Activated T-cell treated with anti-CD3 and anti-CD28 coated beads for 1 hour (primary cell): ENCODE data around the gene HOXB9.

Experiments
- DNase-seq: peaks from one replicate; pipeline ENCODE4 v3.0.0-alpha.2; 2020; ENCODE audit warnings: low read depth

The HOXB9 gene

DNA sequence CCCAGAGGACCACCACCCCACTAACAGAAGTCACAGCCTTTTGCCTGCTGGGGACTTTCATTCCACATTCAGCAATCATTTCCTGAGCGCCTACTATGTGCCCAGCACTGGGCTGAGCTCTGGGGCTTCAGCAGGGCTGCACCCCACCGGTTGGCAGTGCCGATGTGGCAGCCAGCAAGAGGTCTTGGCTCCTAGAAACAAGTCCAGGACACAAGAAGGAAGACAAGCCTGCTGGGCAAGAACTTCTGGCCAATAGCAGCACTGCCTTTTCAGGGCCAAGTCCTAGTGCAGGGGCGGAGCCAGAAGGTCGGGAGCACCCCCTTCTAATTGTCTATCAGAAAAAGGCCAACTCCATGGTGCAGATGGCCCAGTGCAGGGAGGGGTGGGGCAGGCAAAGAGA lies 13.0 kb upstream of the HOXB9 start:
- DNase-seq = no peak

DNA sequence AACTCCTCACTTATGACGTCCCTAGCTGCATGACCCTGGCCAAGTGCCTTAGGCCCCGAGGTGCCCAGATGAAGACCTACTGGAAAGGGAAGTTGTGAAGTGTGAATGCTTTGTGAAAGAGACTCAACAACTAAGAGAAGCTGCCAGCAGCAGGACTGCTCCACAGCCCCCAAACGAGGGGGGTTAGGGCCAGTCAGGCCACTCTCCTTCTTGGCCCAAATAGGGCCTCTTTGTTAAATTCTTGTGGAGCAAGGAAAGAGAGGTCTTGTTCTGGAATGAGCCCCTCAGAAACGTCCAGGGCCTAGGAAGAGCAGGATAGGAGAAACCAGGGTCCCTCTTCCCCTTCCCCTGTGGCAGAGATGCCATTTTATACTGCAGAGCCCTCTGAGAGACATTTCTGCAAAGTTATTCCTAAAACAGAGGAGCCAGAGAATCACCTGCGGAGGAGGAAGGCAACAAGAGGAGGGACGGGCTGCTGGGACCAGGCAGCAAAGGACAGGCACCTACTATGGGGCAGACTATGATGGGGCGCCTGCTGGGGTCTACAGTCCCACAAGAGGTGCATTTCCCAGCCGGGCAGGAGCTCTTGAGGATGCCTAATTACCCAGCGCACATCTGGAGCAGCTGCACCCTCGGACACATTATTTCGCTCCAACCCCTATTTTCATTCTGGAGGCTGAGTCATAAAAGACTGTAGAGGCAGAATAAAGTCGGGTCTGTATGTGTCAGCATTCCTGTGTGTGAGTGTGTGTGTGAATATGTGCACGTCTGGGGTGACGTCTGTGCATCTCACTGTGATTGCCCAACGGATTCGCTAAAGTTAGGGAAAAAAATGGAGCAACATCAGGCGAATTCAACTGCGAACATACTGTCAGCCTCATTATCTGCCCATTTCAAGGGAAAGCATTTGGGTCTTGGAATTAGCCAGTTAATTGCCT lies 11.4 kb upstream of the HOXB9 start:
- DNase-seq = no peak

DNA sequence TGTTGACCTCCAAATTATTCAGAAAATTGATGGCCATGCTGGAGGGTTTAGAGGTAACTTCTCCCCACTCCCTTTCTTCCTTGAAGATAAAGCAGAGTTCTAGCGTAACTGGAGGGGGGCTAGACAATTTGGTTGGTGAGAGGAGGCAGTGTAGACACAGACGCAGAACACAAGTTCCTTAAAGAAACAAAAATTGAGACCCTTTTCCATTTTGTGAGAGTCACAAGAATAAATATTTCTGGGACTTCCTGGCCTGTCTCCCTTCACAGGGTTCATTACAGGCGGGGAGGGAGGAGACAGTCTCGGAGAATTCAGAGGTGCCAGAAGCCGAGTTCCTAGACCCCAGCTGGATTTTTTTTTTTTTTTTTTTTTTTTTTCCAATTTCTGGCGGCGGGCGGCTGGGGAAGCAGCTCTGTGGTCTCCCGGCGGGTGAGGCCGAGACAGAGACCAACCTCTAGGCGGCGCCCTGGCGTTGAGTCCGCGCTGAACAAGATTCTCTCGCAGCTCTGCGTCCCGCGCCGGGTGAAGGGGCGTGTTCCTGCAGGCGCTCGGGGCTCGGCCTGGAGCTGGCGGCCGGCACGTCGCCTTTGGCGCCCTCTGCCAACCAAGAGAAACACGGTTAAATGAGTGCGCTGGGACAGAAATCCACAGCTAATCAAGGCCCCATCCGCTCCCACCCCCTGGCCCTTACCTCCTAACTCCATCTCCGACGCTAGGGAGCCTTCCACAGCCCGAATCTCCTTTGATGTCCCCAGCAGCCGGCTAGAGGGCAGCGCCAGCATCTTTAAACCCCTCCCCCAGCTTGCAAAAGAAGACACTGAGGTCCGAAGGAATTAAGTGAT lies 10.2 kb upstream of the HOXB9 start:
- DNase-seq = peak; percentile 57

GRCh38 chr17:48634493-48635208 lies 8.5 kb upstream of the HOXB9 start:
- no peak for DNase-seq

DNA sequence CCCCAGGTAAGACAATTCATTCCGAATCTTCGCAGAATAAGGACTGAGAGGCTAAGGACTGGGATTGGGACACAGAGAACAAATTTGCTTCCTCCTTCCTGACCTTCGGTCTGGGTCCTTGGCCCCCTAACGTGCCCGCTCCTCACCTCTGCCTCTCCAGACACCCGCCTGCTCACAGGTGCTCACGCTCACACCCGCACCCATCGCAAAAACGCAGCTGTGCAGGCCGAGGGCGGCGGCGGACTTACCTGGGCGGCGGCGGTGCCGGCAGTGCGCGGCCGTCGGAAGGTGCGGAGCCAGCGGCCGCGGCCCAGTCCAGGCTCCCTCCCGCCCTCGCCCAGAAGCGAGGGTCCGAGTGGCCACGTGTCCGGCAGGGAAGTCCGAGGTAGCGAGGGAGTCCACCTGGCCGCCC lies 7.1 kb upstream of the HOXB9 start:
- no peak for DNase-seq

- DNase-seq = no peak
These were observed 6.6 kb upstream of the HOXB9 start for GRCh38 chr17:48632579-48633265.

GRCh38 chr17:48631693-48632578 lies 5.8 kb upstream of the HOXB9 start:
- no peak for DNase-seq

- DNase-seq = no peak
These were observed 5.0 kb upstream of the HOXB9 start for GRCh38 chr17:48630925-48631692.

DNA sequence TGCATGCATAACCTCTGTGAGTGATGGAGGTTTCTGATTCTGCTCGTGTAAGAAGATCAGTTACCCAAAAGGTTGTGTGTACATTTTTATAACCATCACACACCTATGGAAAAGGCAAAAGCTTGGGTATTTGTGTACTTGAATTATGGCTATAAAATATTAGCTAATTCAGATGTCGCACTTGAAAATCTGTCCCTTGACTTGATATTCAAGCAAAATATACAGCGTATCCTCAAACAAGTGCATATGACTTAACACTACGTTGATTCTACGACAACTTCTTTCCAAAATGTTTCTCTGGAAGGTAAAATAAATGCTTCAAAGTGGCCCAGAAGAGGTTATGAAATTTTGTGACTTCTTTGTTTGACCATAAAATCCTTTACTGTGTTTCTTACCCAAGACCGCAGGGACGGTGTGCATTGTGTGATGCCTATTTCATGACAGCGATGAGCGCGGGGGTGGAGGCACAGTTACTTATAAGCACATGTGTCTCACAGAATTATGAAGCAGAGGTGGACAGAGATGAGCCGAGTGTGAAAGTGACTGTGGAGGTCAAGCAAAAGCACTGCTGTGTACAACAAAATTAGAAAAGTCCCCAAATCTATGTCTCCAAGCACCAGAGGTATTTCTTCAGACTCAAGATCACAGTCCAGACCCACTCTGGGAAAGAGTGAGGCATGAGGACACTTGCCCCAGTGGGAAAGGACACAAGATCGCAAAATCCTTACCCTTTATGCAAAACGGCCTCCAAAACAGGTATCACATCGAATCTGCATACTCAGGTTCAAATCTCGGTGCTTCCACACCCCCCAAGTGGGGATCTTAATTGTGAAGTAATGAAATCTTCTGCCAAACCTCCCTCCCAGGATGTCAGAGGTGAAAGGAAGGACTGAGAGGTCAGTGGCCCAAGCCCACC lies 4.1 kb upstream of the HOXB9 start:
- DNase-seq = no peak

DNA sequence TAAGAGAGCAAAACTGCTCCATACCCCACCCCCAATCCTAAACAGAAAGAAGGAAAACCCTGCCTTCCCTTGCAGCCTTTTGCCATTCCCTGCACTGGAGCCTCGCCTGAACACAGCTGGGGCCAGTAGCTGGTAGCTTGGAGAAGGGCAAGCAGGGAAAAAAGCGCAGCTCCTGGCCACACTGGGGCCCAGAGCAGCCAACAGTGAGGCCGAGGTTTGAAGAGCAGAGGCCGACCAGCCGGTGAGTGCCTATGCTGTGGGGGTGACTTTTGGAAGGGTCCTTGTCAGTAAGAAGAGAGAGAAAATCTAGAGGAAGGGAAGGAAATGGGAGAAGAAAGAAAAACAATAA lies 3.2 kb upstream of the HOXB9 start:
- DNase-seq = no peak

- no peak for DNase-seq
These were observed 2.7 kb upstream of the HOXB9 start for GRCh38 chr17:48628649-48629410.

DNA sequence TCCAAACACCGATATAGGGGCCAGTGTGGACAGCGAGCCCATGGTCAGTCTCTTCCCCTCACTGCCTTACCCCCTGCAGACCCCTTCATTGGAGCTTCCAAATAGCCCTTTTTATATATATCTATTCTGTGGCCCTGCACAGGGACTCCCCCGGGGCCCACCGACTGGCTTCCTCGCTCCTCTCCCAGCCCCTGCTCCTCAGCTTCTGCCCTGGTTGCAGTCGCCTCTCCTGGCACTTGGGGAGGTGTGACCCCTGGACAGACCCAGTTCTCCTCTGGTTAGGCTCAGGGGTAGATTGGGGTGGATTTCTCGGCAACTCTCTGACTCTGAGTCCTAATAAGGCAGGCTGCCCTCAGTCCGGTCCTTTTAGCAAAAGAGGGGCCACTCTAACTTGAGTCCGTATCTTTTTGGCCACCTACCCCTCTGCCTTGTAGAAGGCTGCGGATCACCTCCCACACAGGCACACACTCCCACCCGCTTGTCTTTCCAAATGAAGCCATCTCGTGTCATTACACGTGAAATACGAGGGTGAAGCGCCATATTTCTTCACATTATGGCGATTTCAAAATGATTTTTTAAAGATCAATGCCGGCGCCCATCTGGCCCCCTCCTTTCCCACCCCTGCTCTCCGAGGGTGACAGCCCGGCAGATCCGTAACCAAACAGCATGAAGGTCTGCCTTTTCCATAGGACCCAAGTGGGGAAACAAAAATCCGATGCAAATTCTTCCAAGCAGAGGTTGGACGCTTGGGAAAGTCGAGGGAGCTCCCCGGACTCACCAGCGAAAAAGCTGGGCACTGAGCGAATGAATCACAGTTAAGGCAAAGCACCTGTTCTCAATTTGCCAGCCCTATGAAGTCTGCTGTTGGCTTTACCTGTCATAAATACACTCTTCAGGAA lies 1.7 kb upstream of the HOXB9 start:
- DNase-seq = no peak

- no peak for DNase-seq
These were observed 1.0 kb upstream of the HOXB9 start for GRCh38 chr17:48627118-48627597.

DNA sequence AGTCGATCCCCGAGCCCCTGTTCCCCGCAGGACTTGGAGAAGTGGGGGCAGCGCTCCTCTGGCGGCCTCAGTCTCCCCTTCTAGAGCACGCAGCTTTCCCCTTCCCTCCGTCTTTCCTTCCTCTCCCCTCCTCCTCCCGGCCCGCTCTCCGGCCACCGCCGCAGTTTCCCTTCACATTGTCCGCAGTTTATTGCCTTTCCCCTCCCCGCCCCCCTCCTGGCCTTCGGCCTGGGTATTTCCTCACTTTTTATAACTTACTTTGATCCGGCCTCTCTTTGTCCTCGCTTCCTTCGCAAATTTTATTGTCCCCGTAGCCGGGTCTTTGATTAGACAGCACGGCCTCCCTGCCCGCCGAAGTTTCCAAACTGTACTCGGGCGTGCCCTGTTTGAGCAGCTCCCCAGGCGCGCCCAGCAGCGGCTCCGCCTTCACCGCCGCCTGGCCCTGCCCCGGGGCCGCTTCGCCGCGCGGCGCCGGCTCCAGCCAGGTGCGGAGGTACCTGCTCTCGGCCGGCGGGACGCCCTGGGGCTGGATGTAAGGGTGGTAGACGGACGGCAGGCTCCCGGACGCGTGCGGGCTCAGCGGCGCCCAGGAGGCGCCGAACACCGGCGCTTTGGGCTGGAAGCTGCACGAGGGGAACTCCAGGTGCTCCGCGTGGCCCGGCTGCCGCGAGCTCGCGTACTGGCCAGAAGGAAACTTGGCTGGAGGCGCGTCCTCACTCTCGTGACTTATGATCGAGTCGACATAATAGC lies 488 bp downstream of the HOXB9 start:
- DNase-seq = no peak

GRCh38 chr17:48624544-48625494 lies 1.3 kb downstream of the HOXB9 start:
- no peak for DNase-seq
